ENCODE data around the gene HS3ST6. TPM values are rescaled to one million over a fixed set of nuclear protein-coding genes. Genes with fewer than 3 reads are reported as not detected.
A peak's percentile ranks its signal among the peaks of the same experiment; 100 is the strongest.

HS3ST6 gene
- total RNA-seq, 1 experiment from 2014 or later, result not detected

- no peak for DNase-seq (ENCODE audit: low read depth, low spot score)
- Histone ChIP-seq H3K4me2 (ENCODE audit: low read length) (peak within 1 kb of the TSS; percentile 87), H4K20me1 (ENCODE audit: insufficient read depth) (peaks cover 11% of the 10 kb centered on the region; the same call in 1 of the 2 replicates), H3K36me3 (ENCODE audit: control insufficient read depth in 1 of 2, insufficient read depth in 2 of 2, low read length in 2 of 2) (peaks cover 6 to 20% of the 10 kb centered on the region in 2 experiments), H3K9ac (ENCODE audit: low read length) (peak within 1 kb of the TSS; percentile 93), H3K9me3 (ENCODE audit: control insufficient read depth in 1 of 2, insufficient read depth in 1 of 2, low read depth in 1 of 2, low read length in 2 of 2) (no peaks in the 10 kb centered on the region), H2AFZ (ENCODE audit: low read depth, low read length, poor library complexity, severe bottlenecking) (no peak within 1 kb of the TSS), H3K4me3 (replicated peaks in 1 of 2; ENCODE audit: low read depth in 1 of 2, low read length in 2 of 2) (peak within 1 kb of the TSS; percentile 65 to 73), H3K27ac (ENCODE audit: low read depth, low read length) (peak within 1 kb of the TSS; percentile 94), H3K9me2 (ENCODE audit: insufficient read depth) (no peaks in the 10 kb centered on the region), H3K79me2 (ENCODE audit: insufficient read depth, low read length) (peaks cover 58% of the 10 kb centered on the region), H3K27me3 (ENCODE audit: insufficient read depth, low read length) (no peaks in the 10 kb centered on the region), H3K4me1 (ENCODE audit: control insufficient read depth in 1 of 2, insufficient read depth in 2 of 2, low read length in 2 of 2) (peaks cover 5 to 32% of the 10 kb centered on the region in 2 experiments; a peak in 3 of 4 replicates)
- no TSS peak for BruUV-seq (replicated peaks)
- ChIA-PET POLR2A (interaction anchor here (5.9 kb wide), 1 partner anchor 14 kb away, joined by 104 read pairs; the partner anchor contains the start of genes GFER and NOXO1), CTCF (no interaction called here), RAD21 (ENCODE audit: low non-redundant PET in 1 of 2, low total read pairs in 2 of 2, uncharacterized antibody in 2 of 2, unreplicated experiment in 2 of 2) (no interaction called here)
- TF ChIP-seq CBX3 (IDR thresholded peaks at IDR 0.05; ENCODE audit: low read depth) (no peak), SP1 (IDR thresholded peaks at IDR 0.05; ENCODE audit: low read depth) (no peak), ZBTB33 (IDR thresholded peaks at IDR 0.05; ENCODE audit: extremely low read depth, insufficient replicate concordance, low read length) (no peak), TCF7L2 (IDR thresholded peaks at IDR 0.05; ENCODE audit: borderline replicate concordance, extremely low read depth, insufficient read depth, insufficient read length) (no peak), EZH2 (IDR thresholded peaks at IDR 0.05) (no peak), CTCF (IDR thresholded peaks at IDR 0.05 in 2 of 3, conservative IDR thresholded peaks at IDR 0.05 in 1 of 3; ENCODE audit: borderline replicate concordance in 1 of 3, insufficient read depth in 1 of 3, low read depth in 2 of 3, low read length in 2 of 3) (no peak), POLR2A (IDR thresholded peaks at IDR 0.05; ENCODE audit: borderline replicate concordance, extremely low read depth, insufficient read depth, insufficient read length) (no peak), EGR1 (IDR thresholded peaks at IDR 0.05; ENCODE audit: low read depth) (no peak), SRF (IDR thresholded peaks at IDR 0.05; ENCODE audit: low read depth) (no peak), FOSL1 (IDR thresholded peaks at IDR 0.05; ENCODE audit: low read depth) (no peak), ZFX (IDR thresholded peaks at IDR 0.05) (no peak), MAX (IDR thresholded peaks at IDR 0.05) (no peak), RAD21 (IDR thresholded peaks at IDR 0.05; ENCODE audit: low read depth) (no peak), ZNF274 (IDR thresholded peaks at IDR 0.05; ENCODE audit: low read depth, low read length) (no peak), YY1 (IDR thresholded peaks at IDR 0.05; ENCODE audit: extremely low read depth, insufficient replicate concordance, low read depth, low read length) (no peak)
- no peak for ATAC-seq
- intact Hi-C loops (cut with micrococcal nuclease), result no loop called here
Measured at GRCh38 chr16:1966460-1966859, 48.2 kb upstream of the HS3ST6 start, which contains the start of gene RNF151. TSS of gene RNF151 (plus strand) at chr16:1966856. CDS start at chr16:1966882, 26 bp downstream.
